Measurements from ENCODE around the gene PTPRT. TPM values are rescaled to one million over a fixed set of nuclear protein-coding genes. Genes with fewer than 3 reads are reported as not detected.

PTPRT gene
- total and polyA plus RNA-seq, 10 of the 15 experiments (the other 5 are each of a cell fraction or from before 2014, with no cell fraction given): not detected

- no peaks in the 10 kb centered on the region for H3K36me3 ChIP-seq (ENCODE audit: control insufficient read depth in 2 of 2, insufficient read depth in 2 of 2, low read length in 1 of 2)
- CTCF ChIA-PET: no interaction called here
Observed at GRCh38 chr20:42686057-42686456, 503.6 kb downstream of the PTPRT start.

DNA sequence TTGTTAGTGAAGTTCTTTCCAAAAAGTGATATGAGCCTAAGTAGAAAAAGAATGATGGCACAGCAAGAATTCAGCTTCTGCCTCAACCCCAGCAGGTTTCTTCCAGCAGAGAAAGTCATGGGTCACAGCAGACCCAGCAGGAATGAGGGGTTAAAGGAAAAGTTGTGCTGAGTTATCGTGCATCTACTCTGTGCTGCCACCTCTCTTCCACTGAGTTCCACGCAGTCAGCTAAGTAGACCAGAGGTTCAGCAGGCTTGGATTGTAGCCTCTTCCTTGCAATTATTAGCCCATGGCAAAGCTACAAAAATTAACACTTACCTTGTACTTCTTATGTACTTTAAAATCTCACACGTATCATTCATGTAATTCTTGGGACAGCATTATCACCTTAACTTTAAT, 510.8 kb downstream of the PTPRT start:
- FAIRE-seq: no peak

More at GRCh38 chr20:42686057-42686456, 503.6 kb downstream of the PTPRT start:
- no peak overlapping the region for H3K27ac ChIP-seq (ENCODE audit: control insufficient read depth, insufficient read depth)
- H3K9me3 ChIP-seq (replicated peaks; ENCODE audit: control insufficient read depth, insufficient read depth, low read length): no peaks in the 10 kb centered on the region
- no peak overlapping the region for H3K4me2 ChIP-seq (ENCODE audit: control insufficient read depth, insufficient read depth)
- FAIRE-seq (no peak), DNase-seq (ENCODE audit: low read depth, low spot score) (no peak), ATAC-seq (no peak)
- POLR2A ChIA-PET: no interaction called here
- H3K79me2 ChIP-seq (ENCODE audit: control insufficient read depth, insufficient read depth, low read length): no peaks in the 10 kb centered on the region
- in situ Hi-C loops (cut with MboI) (no loop called here), intact Hi-C loops (cut with micrococcal nuclease; ENCODE audit: unreplicated experiment) (no loop called here)
- 36% methylated on average over 2 of the region's 2 CpGs for WGBS (ENCODE audit: insufficient coverage, insufficient replicate concordance, low lambda C conversion rate, missing lambda C conversion rate)
- H3K9ac ChIP-seq (ENCODE audit: control insufficient read depth, insufficient read depth, low read length): no peak overlapping the region
- RAD21 ChIA-PET (ENCODE audit: unreplicated experiment): no interaction called here
- H4K20me1 ChIP-seq (ENCODE audit: control insufficient read depth, insufficient read depth): no peaks in the 10 kb centered on the region
- no peak overlapping the region for H2AFZ ChIP-seq (ENCODE audit: control insufficient read depth, low read depth, low read length)
- SMC1A ChIA-PET (ENCODE audit: uncharacterized antibody, unreplicated experiment): no interaction called here
- BruUV-seq (replicated peaks): no TSS peak
- no peaks in the 10 kb centered on the region for H3K4me1 ChIP-seq (ENCODE audit: control insufficient read depth, insufficient read depth, low read length)
- H3K27me3 ChIP-seq (replicated peaks in 1 of 2; ENCODE audit: control insufficient read depth in 2 of 2, insufficient read depth in 2 of 2, low read length in 1 of 2): no peaks in the 10 kb centered on the region
- no peak for TF ChIP-seq SREBF1 (IDR thresholded peaks at IDR 0.05; ENCODE audit: low read length)
- TF ChIP-seq CBX5 (IDR thresholded peaks at IDR 0.05; ENCODE audit: low read depth): no peak
- TF ChIP-seq, protein P1, sequence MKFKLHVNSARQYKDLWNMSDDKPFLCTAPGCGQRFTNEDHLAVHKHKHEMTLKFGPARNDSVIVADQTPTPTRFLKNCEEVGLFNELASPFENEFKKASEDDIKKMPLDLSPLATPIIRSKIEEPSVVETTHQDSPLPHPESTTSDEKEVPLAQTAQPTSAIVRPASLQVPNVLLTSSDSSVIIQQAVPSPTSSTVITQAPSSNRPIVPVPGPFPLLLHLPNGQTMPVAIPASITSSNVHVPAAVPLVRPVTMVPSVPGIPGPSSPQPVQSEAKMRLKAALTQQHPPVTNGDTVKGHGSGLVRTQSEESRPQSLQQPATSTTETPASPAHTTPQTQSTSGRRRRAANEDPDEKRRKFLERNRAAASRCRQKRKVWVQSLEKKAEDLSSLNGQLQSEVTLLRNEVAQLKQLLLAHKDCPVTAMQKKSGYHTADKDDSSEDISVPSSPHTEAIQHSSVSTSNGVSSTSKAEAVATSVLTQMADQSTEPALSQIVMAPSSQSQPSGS (IDR thresholded peaks at IDR 0.05; ENCODE audit: low read length): no peak
- TF ChIP-seq FOS (IDR thresholded peaks at IDR 0.05; ENCODE audit: borderline replicate concordance, extremely low read depth, insufficient read length): no peak
- no peak for TF ChIP-seq POLR2AphosphoS2 (IDR thresholded peaks at IDR 0.05; ENCODE audit: low read depth, low read length)
- no peak overlapping the region for H3K4me3 ChIP-seq

More for the DNA sequence above, 510.8 kb downstream of the PTPRT start:
- no TSS peak for BruUV-seq (replicated peaks)
- POLR2A ChIA-PET: no interaction called here
- SMC1A ChIA-PET (ENCODE audit: uncharacterized antibody, unreplicated experiment): interaction anchor here (0.6 to 2.0 kb wide), 2 partner anchors 14 to 70 kb away, joined by 3 to 5 read pairs; no protein-coding TSS in a partner anchor
- no peaks in the 10 kb centered on the region for H4K20me1 ChIP-seq (ENCODE audit: control insufficient read depth, insufficient read depth)
- H2AFZ ChIP-seq (ENCODE audit: control insufficient read depth, low read depth, low read length): no peak overlapping the region
- H3K27ac ChIP-seq (ENCODE audit: control insufficient read depth, insufficient read depth): no peak overlapping the region
- DNase-seq (ENCODE audit: low read depth, low spot score): no peak
- no peak for ATAC-seq
- H3K4me2 ChIP-seq (ENCODE audit: control insufficient read depth, insufficient read depth): no peak overlapping the region
- TF ChIP-seq, protein P2, sequence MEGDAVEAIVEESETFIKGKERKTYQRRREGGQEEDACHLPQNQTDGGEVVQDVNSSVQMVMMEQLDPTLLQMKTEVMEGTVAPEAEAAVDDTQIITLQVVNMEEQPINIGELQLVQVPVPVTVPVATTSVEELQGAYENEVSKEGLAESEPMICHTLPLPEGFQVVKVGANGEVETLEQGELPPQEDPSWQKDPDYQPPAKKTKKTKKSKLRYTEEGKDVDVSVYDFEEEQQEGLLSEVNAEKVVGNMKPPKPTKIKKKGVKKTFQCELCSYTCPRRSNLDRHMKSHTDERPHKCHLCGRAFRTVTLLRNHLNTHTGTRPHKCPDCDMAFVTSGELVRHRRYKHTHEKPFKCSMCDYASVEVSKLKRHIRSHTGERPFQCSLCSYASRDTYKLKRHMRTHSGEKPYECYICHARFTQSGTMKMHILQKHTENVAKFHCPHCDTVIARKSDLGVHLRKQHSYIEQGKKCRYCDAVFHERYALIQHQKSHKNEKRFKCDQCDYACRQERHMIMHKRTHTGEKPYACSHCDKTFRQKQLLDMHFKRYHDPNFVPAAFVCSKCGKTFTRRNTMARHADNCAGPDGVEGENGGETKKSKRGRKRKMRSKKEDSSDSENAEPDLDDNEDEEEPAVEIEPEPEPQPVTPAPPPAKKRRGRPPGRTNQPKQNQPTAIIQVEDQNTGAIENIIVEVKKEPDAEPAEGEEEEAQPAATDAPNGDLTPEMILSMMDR (IDR thresholded peaks at IDR 0.05 in 2 of 3, conservative IDR thresholded peaks at IDR 0.05 in 1 of 3; ENCODE audit: control insufficient read depth in 2 of 3, extremely low read depth in 1 of 3, insufficient read depth in 1 of 3, low read depth in 3 of 3, low read length in 3 of 3): peak; percentile 26 to 31 (median 31); a peak in 4 of 6 replicates
- no peak for TF ChIP-seq MTA3 (IDR thresholded peaks at IDR 0.05; ENCODE audit: borderline replicate concordance, low read length)
- TF ChIP-seq MYB (IDR thresholded peaks at IDR 0.05; ENCODE audit: borderline replicate concordance, low read depth, low read length): no peak
- no peak for TF ChIP-seq ZZZ3 (IDR thresholded peaks at IDR 0.05; ENCODE audit: control insufficient read depth, insufficient read length, low read depth)
- intact Hi-C loops (cut with micrococcal nuclease; ENCODE audit: unreplicated experiment) (no loop called here), in situ Hi-C loops (cut with MboI) (no loop called here)
- WGBS (ENCODE audit: insufficient coverage, insufficient replicate concordance, low lambda C conversion rate, missing lambda C conversion rate): 0% methylated on average over 3 of the region's 3 CpGs
- no peak overlapping the region for H3K4me3 ChIP-seq
- H3K4me1 ChIP-seq (ENCODE audit: control insufficient read depth, insufficient read depth, low read length): no peaks in the 10 kb centered on the region
- H3K27me3 ChIP-seq (replicated peaks in 1 of 2; ENCODE audit: control insufficient read depth in 2 of 2, insufficient read depth in 2 of 2, low read length in 1 of 2): 0 out of 4 replicates have a peak, but pooled peaks cover 0 to 2% of the 10 kb centered on the region in 2 experiments
- CTCF ChIA-PET: no interaction called here
- H3K79me2 ChIP-seq (ENCODE audit: control insufficient read depth, insufficient read depth, low read length): no peaks in the 10 kb centered on the region
- H3K9ac ChIP-seq (ENCODE audit: control insufficient read depth, insufficient read depth, low read length): no peak overlapping the region
- H3K9me3 ChIP-seq (replicated peaks; ENCODE audit: control insufficient read depth, insufficient read depth, low read length): no peaks in the 10 kb centered on the region
- RAD21 ChIA-PET (ENCODE audit: unreplicated experiment): no interaction called here
- H3K36me3 ChIP-seq (ENCODE audit: control insufficient read depth in 2 of 2, insufficient read depth in 2 of 2, low read length in 1 of 2): no peaks in the 10 kb centered on the region
